Vagina (tissue), 2 donors: ENCODE measurements around the gene LRP3.

Experiments
- CTCF ChIP-seq, 3 experiments: fragments of 450-650 bp in 2 of 3; fragments of 200-600 bp in 1 of 3; sonication (generic) in 1 of 3; IDR thresholded peaks; one replicate each; pipeline ENCODE4 v1.5.1; 2017 to 2019; ENCODE audit warnings: antibody characterized with exemption in 3 of 3, mild to moderate bottlenecking in 2 of 3, moderate library complexity in 2 of 3
- POLR2AphosphoS5 ChIP-seq, 2 donors: sonication (generic); formaldehyde crosslinking; IDR thresholded peaks; one replicate each; pipeline ENCODE4 v1.9.0; 2017; ENCODE audit warnings: antibody characterized with exemption in 2 of 2, mild to moderate bottlenecking in 2 of 2, low read depth in 1 of 2; ENCODE audit not compliant: insufficient read depth in 1 of 2

GRCh38 chr19:33235269-33235995 is 41.3 kb downstream of the LRP3 start:
- TF ChIP-seq CTCF (IDR thresholded peaks at IDR 0.05) (peak; percentile 74 to 85 (median 77)), POLR2AphosphoS5 (IDR thresholded peaks at IDR 0.05; ENCODE audit: insufficient read depth in 1 of 2, low read depth in 1 of 2) (no peak)
